Ascending aorta (tissue), 2 donors: ENCODE data around the gene SLC9A8. TPM values are rescaled to one million over a fixed set of nuclear protein-coding genes. Genes with fewer than 3 reads are reported as not detected.

Source experiments
- DNase-seq, 2 donors: peaks; one replicate each; pipeline ENCODE4 v3.0.0-alpha.2; 2019; ENCODE audit warnings: low spot score in 2 of 2
- H3K27ac ChIP-seq, 2 donors: fragments of 200-600 bp; sonication (generic); one replicate each; pipeline ENCODE4 v1.5.1; 2016 to 2017; ENCODE audit warnings: mild to moderate bottlenecking in 1 of 2
- H3K27me3 ChIP-seq: fragments of 200-600 bp; sonication (generic); one replicate; pipeline ENCODE4 v1.5.1; 2017
- H3K36me3 ChIP-seq, 2 donors: fragments of 200-600 bp; sonication (generic); one replicate each; pipeline ENCODE4 v1.5.1; 2016
- H3K4me1 ChIP-seq, 2 donors: fragments of 200-600 bp; sonication (generic); one replicate each; pipeline ENCODE4 v1.5.1; 2016 to 2017; ENCODE audit warnings: mild to moderate bottlenecking in 1 of 2
- H3K4me3 ChIP-seq, 2 donors: fragments of 200-600 bp; sonication (generic); one replicate each; pipeline ENCODE4 v1.5.1; 2016 to 2017; ENCODE audit warnings: mild to moderate bottlenecking in 1 of 2
- H3K9me3 ChIP-seq, 2 donors: fragments of 200-600 bp; sonication (generic); one replicate each; pipeline ENCODE4 v1.5.1; 2016
- intact Hi-C: fragments of 100-400 bp; cut with DNase I; formaldehyde crosslinking; loops from one replicate; pipeline ENCODE4 v1.15.1; 2023
- total RNA-seq: library from RNA; depleted of rRNA; stranded (reverse); fragments of >200 nt; gene quantifications from one replicate; pipeline ENCODE4 v1.1.0, GENCODE V29; 2016
- TF ChIP-seq, protein P1 (sequence below), 3 experiments: fragments of 200-600 bp in 2 of 3; fragments of 450-650 bp in 1 of 3; sonication (generic) in 2 of 3; IDR thresholded peaks; one replicate each; pipeline ENCODE4 v1.5.1; 2016 to 2019; ENCODE audit warnings: antibody characterized with exemption in 3 of 3, mild to moderate bottlenecking in 1 of 3, moderate library complexity in 1 of 3

SLC9A8 gene
- total RNA-seq, 1 donor from 2014 or later: 9.7 TPM

DNA sequence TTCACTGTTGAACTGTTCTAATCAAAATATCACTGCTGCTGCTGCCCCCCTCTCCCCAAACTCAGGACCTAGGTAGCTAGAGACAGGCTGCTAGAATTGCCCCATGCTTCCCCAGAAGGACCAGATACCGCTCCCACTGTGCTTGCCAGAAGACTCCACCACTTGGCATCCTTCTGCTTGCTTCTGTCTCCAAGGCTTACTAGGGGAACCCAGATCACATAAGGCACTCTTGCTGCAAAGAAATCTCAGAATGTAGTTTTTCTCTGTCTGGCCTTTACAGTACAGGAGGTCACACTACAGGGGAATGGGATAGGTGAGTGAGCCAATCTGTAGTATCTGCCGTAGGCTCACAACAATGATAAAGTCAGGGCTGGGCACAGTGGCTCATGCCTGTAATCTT lies 21.5 kb upstream of the SLC9A8 start:
- TF ChIP-seq, protein P1, sequence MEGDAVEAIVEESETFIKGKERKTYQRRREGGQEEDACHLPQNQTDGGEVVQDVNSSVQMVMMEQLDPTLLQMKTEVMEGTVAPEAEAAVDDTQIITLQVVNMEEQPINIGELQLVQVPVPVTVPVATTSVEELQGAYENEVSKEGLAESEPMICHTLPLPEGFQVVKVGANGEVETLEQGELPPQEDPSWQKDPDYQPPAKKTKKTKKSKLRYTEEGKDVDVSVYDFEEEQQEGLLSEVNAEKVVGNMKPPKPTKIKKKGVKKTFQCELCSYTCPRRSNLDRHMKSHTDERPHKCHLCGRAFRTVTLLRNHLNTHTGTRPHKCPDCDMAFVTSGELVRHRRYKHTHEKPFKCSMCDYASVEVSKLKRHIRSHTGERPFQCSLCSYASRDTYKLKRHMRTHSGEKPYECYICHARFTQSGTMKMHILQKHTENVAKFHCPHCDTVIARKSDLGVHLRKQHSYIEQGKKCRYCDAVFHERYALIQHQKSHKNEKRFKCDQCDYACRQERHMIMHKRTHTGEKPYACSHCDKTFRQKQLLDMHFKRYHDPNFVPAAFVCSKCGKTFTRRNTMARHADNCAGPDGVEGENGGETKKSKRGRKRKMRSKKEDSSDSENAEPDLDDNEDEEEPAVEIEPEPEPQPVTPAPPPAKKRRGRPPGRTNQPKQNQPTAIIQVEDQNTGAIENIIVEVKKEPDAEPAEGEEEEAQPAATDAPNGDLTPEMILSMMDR (IDR thresholded peaks at IDR 0.05): no peak
- no peak overlapping the region for H3K4me3 ChIP-seq
- no peaks in the 10 kb centered on the region for H3K27me3 ChIP-seq
- intact Hi-C loops: no loop called here
- H3K9me3 ChIP-seq: no peaks in the 10 kb centered on the region
- H3K4me1 ChIP-seq: no peaks in the 10 kb centered on the region
- no peak for DNase-seq
- no peaks in the 10 kb centered on the region for H3K36me3 ChIP-seq
- no peak overlapping the region for H3K27ac ChIP-seq

DNA sequence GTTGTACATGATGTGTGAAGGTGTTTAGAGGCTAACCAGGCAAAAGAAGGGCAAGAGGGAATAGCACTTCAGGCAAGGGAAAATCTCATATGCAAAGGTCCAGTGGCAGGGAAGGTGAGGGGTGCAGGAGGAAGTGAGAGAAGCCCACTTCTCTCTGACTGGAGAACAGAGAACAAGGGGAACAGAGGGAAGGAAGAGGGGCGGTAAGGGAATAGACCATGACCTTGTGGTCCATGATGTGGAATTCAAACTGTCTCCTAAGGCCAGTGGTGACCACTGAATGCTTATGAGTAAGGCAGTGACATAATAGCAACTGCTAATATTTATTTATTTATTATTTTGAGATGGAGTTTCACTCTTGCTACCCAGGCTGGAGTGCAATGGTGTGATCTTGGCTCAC lies 20.6 kb upstream of the SLC9A8 start:
- H3K36me3 ChIP-seq: no peaks in the 10 kb centered on the region
- H3K27me3 ChIP-seq: no peaks in the 10 kb centered on the region
- no peak overlapping the region for H3K4me3 ChIP-seq
- no peak for DNase-seq
- no peaks in the 10 kb centered on the region for H3K9me3 ChIP-seq
- TF ChIP-seq, protein P1 (IDR thresholded peaks at IDR 0.05): no peak
- intact Hi-C loops: no loop called here
- H3K27ac ChIP-seq: no peak overlapping the region
- H3K4me1 ChIP-seq: no peaks in the 10 kb centered on the region

DNA sequence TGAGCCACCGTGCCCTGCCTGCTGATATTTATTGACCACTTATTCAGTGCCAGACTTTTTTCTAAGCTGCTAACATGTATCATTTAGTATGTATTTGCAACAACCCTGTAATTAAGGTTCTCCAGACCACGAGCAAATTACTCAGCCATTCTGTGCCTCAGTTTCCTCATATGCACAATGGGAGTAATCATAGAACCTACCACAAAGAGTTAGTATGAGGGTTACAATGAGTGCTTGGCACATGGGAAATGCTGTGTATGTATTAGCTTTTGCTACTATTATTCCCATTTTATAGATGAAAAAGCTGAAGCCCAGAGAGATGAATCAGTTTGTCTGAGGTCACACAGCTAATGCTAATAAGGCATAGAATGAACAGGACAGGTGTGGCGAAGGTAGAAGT lies 20.0 kb upstream of the SLC9A8 start:
- intact Hi-C loops: no loop called here
- no peak for DNase-seq
- Histone ChIP-seq H3K4me1 (no peaks in the 10 kb centered on the region), H3K9me3 (no peaks in the 10 kb centered on the region), H3K36me3 (no peaks in the 10 kb centered on the region), H3K27ac (no peak overlapping the region), H3K27me3 (no peaks in the 10 kb centered on the region), H3K4me3 (no peak overlapping the region)
- TF ChIP-seq, protein P1 (IDR thresholded peaks at IDR 0.05): no peak

DNA sequence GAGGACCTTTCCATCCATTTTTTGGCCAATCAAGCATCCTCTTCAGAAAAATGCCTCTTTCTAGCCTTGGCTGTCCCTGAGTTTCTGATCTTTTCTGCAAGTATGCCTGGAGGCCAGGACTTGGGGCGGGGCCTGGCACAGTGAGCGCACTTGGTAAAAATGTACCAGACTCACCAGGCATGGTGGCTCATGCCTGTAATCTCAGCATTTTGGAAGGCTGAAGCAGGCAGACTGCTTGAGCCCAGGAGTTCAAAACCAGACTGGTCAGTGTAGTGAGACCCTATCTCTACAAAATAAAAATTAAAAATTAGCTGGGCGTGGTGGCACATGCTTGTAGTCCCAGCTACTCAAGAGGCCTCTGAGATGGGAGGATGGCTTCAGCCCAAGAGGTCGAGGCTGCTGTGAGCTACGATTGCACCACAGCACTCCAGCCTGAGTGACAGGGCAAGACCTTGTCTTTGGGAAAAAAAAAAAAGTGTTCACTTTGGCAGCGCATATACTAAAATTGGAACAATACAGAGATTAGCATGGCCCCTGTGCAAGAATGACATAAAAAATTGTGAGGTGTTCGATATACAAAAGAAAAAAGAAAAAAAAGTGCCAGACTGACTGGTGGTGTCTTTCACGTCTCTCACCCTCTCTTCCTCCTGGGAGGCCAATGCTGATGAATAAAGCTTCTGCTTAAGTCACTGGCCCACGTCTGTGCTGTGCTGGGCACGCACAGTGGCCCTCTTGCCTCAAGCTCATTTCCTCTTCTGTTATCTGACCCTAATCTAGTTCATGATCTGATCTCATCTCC lies 18.1 kb upstream of the SLC9A8 start:
- no peak overlapping the region for H3K27ac ChIP-seq
- H3K4me3 ChIP-seq: no peak overlapping the region
- TF ChIP-seq, protein P1 (IDR thresholded peaks at IDR 0.05): no peak
- H3K4me1 ChIP-seq: no peaks in the 10 kb centered on the region
- no peaks in the 10 kb centered on the region for H3K9me3 ChIP-seq
- intact Hi-C loops: no loop called here
- no peaks in the 10 kb centered on the region for H3K36me3 ChIP-seq
- H3K27me3 ChIP-seq: no peaks in the 10 kb centered on the region
- DNase-seq: no peak

DNA sequence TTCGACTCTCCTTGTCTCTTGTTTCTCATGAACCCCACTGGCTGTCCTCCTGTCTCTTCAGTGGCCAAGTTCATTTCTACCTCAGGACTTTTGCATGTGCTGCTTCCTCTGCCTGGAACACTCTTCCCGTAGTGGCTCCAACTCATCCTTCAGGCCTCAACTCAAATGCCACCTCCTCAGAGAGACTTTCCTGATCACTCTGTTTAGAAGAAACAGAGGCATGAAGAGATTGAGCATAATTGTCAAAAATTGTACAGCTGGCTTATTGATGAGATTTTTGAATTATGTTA lies 17.5 kb upstream of the SLC9A8 start:
- intact Hi-C loops: no loop called here
- no peaks in the 10 kb centered on the region for H3K27me3 ChIP-seq
- DNase-seq: no peak
- H3K27ac ChIP-seq: no peak overlapping the region
- no peaks in the 10 kb centered on the region for H3K4me1 ChIP-seq
- no peak overlapping the region for H3K4me3 ChIP-seq
- TF ChIP-seq, protein P1 (IDR thresholded peaks at IDR 0.05): no peak
- H3K9me3 ChIP-seq: no peaks in the 10 kb centered on the region
- no peaks in the 10 kb centered on the region for H3K36me3 ChIP-seq
